Stimulated activated CD4-positive, alpha-beta T cell treated with anti-CD3 and anti-CD28 coated beads, Interleukin-4, amount 100 ng/mL, for 4 hours (primary cell): ENCODE data around the gene E2F3.
"Not testable (repeated sequence)": the region's sequence is repeated elsewhere in the genome, so short reads cannot be mapped to it uniquely, and the experiment has no call there.

Experiments
- DNase-seq, 2 experiments: peaks; one replicate each; pipeline ENCODE4 v3.0.0-alpha.2; 2020

The E2F3 gene

DNA sequence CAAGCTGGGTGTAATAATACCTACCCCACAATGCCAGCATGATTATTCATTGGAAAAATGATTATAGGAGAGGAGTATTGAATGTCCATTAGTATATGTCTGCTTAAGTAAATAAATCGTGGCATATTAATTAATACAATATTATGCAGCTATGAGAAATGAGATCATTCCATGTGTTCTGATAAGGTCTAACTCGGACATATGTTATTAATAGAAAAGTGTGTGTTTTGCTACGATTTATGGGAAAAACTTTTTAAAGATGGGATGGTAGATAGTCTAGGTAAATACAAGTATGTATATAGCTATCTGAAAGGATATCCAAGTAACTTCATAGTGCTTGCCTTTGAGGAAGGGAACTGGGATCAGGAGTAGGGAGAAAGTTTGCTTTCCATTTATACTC lies 71.1 kb downstream of the E2F3 start:
- DNase-seq = no peak

- DNase-seq = no peak
Measured at GRCh38 chr6:20473518-20473917, 71.8 kb downstream of the E2F3 start.

DNA sequence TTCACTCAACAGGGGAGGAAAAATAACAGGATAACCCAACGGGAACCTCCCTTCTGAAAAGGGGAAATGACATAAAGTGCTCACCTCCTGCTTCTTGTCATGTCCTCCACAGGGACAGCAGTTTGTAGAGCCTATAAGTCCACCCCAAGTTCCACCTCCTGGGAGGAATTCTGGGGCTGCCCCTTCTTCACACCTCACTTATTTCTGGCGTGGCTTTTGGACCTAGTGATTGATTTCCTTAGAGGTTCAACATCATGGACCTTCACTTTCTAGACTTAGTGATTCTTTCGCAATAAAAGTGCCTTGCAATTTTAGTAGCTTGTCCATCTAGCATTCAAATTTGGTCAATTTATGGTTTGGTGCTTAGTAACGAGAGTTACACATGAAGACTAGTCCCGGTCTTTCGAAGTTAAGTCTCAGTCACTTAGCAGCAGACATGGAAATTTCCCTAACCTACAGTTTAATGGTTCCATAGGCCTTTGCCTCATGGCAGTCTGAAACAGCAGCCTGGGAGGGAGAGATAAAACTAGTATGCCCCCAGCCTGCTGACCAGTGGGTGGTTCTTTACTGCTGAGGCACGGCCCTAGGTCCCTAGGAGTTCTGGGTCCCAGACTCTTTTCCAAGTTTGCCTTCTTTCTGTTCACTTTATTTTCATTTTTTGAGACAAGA lies 73.3 kb downstream of the E2F3 start:
- no peak for DNase-seq

DNA sequence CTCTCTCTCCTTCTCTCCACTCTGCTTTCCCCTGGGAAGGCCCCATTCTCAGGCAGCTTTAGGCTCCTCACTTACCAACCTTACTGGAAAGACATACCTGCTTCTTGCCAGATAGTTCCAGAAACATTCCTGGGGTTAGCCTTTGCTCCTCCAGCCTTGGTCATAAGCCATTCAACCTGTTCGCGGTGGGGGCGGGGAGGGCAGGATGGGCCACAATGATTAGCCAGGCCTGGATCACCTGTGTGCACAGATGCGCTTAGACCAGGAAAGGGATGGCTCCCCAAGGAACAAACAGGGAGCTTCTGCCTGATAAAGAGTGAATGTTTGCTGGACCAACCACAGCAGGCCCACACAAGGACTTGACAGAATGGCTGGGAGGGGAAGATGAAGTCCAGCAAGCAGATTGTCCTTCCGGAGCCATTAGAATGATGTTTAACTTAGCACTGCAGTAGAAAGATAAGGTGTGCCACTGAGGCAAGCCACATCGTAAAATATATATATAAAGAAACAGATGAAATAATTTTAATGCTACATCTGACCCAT lies 74.9 kb downstream of the E2F3 start:
- no peak for DNase-seq

DNA sequence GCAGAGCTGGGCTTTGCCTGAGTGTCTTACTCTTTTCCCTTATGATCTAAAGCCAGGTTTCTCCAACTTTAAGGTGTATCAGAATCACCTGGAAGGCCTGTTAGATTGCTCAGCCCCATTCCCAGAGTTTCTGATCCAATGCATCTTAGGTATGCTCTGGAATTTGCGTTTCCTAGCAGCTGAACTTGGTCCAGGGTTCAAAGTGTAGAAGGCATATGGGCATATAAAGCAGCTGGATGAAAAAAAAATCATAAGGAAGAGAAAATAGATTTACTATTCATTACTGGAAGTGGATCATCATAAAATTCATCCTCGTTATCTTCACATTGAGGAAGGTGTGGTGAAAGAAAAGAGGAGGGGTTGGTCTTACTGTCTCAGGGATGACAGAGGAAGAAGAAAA lies 75.8 kb downstream of the E2F3 start:
- DNase-seq = no peak

- no peak for DNase-seq
Measured at GRCh38 chr6:20479060-20479459, 77.4 kb downstream of the E2F3 start.

GRCh38 chr6:20479526-20479925 lies 77.8 kb downstream of the E2F3 start:
- no peak for DNase-seq

DNA sequence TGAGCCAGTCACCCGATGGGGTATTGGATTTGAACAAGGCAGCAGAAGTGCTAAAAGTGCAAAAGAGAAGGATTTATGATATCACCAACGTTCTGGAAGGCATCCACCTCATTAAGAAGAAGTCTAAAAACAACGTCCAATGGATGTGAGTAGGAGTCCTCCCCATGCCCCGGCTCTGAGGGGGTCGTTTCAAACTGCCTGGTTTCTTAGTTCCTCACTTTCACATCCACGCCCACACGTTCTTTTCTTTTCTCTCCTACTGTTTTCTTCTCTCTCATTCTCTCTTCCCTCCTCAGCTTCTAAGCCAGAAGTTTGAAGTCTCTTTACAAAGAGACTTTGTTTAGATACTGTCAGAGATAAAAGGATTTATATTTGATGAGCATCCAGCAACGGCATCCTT lies 79.6 kb downstream of the E2F3 start:
- DNase-seq = no peak

DNA sequence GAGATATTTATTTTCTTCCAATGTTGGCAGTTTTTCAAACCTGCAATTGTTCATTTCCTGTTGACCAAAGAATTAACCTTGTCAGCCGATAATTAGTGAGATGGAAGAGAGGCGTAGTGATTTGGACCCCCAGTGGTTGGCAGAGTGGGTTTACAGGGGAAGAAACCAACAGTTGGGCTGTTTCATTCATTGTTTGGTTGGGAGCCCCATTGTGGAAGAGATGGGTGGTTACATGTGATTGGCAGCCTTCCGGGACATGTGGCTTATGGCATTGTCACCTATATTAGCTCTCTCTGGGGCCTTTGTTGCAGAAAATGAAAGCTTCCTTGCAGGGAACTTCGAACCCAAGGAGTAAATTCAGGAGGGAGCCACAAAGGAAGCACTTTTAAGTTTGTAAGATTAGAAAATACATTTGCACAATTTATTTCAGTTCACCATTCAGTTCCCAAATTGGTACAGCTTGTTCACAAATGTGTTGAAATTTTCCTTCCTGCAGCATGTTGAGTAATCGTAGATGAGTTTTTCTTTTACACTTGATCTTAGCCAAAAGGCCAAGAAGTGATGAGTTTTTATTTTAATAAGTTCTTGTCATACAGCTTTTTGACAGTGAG lies 82.3 kb downstream of the E2F3 start:
- DNase-seq = no peak

GRCh38 chr6:20486641-20487040 lies 85.0 kb downstream of the E2F3 start:
- no peak for DNase-seq

GRCh38 chr6:20487669-20488375 lies 86.1 kb downstream of the E2F3 start:
- no peak for DNase-seq

- no peak for DNase-seq
Measured at GRCh38 chr6:20490591-20490990, 88.9 kb downstream of the E2F3 start.

DNA sequence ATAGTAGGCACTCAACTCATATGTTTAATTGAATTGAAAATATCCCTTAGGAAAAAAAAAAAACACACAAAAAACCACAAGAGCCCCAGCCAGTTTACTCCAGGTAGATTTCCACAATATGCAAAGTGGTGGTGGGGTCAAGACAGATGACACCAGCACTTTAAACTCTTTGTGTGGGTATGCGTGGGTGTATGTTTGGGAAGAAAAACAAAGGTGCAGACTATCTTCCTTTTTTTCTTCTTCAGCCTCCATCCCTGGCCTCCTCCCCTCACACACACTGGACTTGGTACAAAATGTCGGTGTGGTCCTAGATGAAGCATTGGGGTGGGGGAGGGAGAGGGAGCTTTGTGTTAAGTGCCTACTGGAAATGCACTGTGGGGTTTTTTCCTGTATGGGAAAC lies 90.4 kb downstream of the E2F3 start:
- no peak for DNase-seq

- DNase-seq = no peak
Measured at GRCh38 chr6:20497216-20498040, 95.7 kb downstream of the E2F3 start.

GRCh38 chr6:20498041-20498385 lies 96.3 kb downstream of the E2F3 start:
- DNase-seq = no peak

GRCh38 chr6:20509212-20509611 lies 107.5 kb downstream of the E2F3 start:
- no peak for DNase-seq

GRCh38 chr6:20511852-20512251 lies 110.2 kb downstream of the E2F3 start:
- no peak for DNase-seq

- DNase-seq = not testable (repeated sequence)
Measured at GRCh38 chr6:20525208-20525607, 123.5 kb downstream of the E2F3 start.

GRCh38 chr6:20529086-20529448 lies 127.4 kb downstream of the E2F3 start:
- not testable (repeated sequence) for DNase-seq

DNA sequence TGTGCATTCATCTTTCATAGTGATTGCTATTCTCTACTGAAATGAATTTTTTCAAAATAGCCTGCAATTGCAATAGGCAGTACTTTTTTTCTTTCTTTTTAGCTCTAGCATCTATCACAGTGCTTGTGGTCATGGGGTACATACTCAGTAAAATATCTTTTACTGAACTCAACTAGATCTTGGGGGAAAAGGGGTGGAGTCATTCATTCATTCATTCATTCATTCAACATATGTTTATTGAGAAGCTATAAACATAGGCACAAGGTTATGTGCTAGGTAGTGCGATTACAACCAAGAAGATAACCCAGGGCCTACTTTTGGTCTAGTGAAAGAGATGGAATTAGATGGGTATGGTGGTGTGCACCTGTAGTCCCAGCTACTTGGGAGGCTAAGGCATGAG lies 131.2 kb downstream of the E2F3 start:
- DNase-seq = no peak

GRCh38 chr6:20533746-20534294 lies 132.1 kb downstream of the E2F3 start:
- no peak for DNase-seq

- DNase-seq = peak; percentile 79 to 87
Measured at GRCh38 chr6:20534295-20535262, 132.9 kb downstream of the E2F3 start, which contains the start of gene CDKAL1. Gene CDKAL1, plus strand, starts transcription at chr6:20534457. Its CDS starts 11,894 bp downstream, at chr6:20546351.
